PFSK-1 (cell line): Measurements from ENCODE around the gene COL19A1.

Source experiments
- POLR2AphosphoS5 ChIP-seq: IDR thresholded peaks from 2 replicates; pipeline ENCODE4 v1.6.1; 2012; ENCODE audit warnings: low read depth, mild to moderate bottlenecking, control low read depth, low read length, moderate library complexity
- SIN3A ChIP-seq: IDR thresholded peaks from 2 replicates; pipeline ENCODE4 v1.6.1; 2012; ENCODE audit warnings: mild to moderate bottlenecking, low read length, moderate library complexity, borderline replicate concordance; ENCODE audit not compliant: insufficient read depth
- TF ChIP-seq, protein P1 (sequence below), 2 experiments: IDR thresholded peaks; 2 replicates each; pipeline versions ENCODE4 v1.6.1 to v1.8.0; 2011 to 2012; ENCODE audit warnings: low read depth in 2 of 2, low read length in 2 of 2, control low read depth in 1 of 2, inconsistent platforms in 1 of 2, mild to moderate bottlenecking in 1 of 2, moderate library complexity in 1 of 2; ENCODE audit not compliant: insufficient read depth in 1 of 2

GRCh38 chr6:70210462-70210861 is 344.1 kb downstream of the COL19A1 start:
- TF ChIP-seq SIN3A (no peak), POLR2AphosphoS5 (no peak)
- TF ChIP-seq, protein P1, sequence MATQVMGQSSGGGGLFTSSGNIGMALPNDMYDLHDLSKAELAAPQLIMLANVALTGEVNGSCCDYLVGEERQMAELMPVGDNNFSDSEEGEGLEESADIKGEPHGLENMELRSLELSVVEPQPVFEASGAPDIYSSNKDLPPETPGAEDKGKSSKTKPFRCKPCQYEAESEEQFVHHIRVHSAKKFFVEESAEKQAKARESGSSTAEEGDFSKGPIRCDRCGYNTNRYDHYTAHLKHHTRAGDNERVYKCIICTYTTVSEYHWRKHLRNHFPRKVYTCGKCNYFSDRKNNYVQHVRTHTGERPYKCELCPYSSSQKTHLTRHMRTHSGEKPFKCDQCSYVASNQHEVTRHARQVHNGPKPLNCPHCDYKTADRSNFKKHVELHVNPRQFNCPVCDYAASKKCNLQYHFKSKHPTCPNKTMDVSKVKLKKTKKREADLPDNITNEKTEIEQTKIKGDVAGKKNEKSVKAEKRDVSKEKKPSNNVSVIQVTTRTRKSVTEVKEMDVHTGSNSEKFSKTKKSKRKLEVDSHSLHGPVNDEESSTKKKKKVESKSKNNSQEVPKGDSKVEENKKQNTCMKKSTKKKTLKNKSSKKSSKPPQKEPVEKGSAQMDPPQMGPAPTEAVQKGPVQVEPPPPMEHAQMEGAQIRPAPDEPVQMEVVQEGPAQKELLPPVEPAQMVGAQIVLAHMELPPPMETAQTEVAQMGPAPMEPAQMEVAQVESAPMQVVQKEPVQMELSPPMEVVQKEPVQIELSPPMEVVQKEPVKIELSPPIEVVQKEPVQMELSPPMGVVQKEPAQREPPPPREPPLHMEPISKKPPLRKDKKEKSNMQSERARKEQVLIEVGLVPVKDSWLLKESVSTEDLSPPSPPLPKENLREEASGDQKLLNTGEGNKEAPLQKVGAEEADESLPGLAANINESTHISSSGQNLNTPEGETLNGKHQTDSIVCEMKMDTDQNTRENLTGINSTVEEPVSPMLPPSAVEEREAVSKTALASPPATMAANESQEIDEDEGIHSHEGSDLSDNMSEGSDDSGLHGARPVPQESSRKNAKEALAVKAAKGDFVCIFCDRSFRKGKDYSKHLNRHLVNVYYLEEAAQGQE (IDR thresholded peaks at IDR 0.05; ENCODE audit: insufficient read depth in 1 of 2, low read depth in 2 of 2, low read length in 2 of 2), result no peak
